DND-41 (cell line): ENCODE measurements around the gene CELSR3.

Source experiments
- ATAC-seq: fragments of 200-7000 bp; cut with Tn5 transposase; 3 replicates; pipeline ENCODE4 v1.9.1; 2021; ENCODE audit warnings: low read depth; ENCODE audit not compliant: insufficient read depth
- DNase-seq: peaks from one replicate; pipeline ENCODE4 v3.0.0-alpha.2; 2020
- H2AFZ ChIP-seq: 2 replicates; pipeline ENCODE4 v1.6.0; 2012; ENCODE audit warnings: low read depth, low read length
- H3K27ac ChIP-seq: 2 replicates; pipeline ENCODE4 v1.5.1; 2012; ENCODE audit warnings: low read length, inconsistent platforms
- H3K27me3 ChIP-seq: fragments of 200-600 bp; sonication (generic); 2 replicates; pipeline ENCODE4 v1.6.0; 2012; ENCODE audit warnings: low read length, mild to moderate bottlenecking, inconsistent platforms; ENCODE audit not compliant: insufficient read depth, poor library complexity
- H3K36me3 ChIP-seq: 2 replicates; pipeline ENCODE4 v1.5.1; 2012; ENCODE audit warnings: low read length, inconsistent platforms; ENCODE audit not compliant: insufficient read depth
- H3K4me1 ChIP-seq: 2 replicates; pipeline ENCODE4 v1.5.1; 2012; ENCODE audit warnings: mild to moderate bottlenecking, low read length; ENCODE audit not compliant: insufficient read depth
- H3K4me2 ChIP-seq: 2 replicates; pipeline ENCODE4 v1.6.0; 2012; ENCODE audit warnings: mild to moderate bottlenecking, moderate library complexity, low read length, inconsistent platforms; ENCODE audit not compliant: insufficient read depth
- H3K4me3 ChIP-seq, 2 experiments: fragments of 200-600 bp in 1 of 2; shearing (Covaris generic) in 1 of 2; 2 replicates each; pipeline ENCODE4 v1.5.1; 2012 to 2016; ENCODE audit warnings: inconsistent platforms in 2 of 2, low read length in 2 of 2, mild to moderate bottlenecking in 2 of 2, low read depth in 1 of 2, moderate library complexity in 1 of 2
- H3K79me2 ChIP-seq: 2 replicates; pipeline ENCODE4 v1.6.0; 2012; ENCODE audit warnings: low read length, inconsistent platforms; ENCODE audit not compliant: insufficient read depth
- H3K9ac ChIP-seq: 2 replicates; pipeline ENCODE4 v1.6.0; 2012; ENCODE audit warnings: low read depth, mild to moderate bottlenecking, inconsistent platforms, low read length, moderate library complexity
- H3K9me3 ChIP-seq: 2 replicates; pipeline ENCODE4 v1.5.1; 2012; ENCODE audit warnings: low read length, moderate library complexity, mild to moderate bottlenecking, inconsistent platforms; ENCODE audit not compliant: insufficient read depth, severe bottlenecking
- H4K20me1 ChIP-seq: 2 replicates; pipeline ENCODE4 v1.6.0; 2012; ENCODE audit warnings: low read length; ENCODE audit not compliant: insufficient read depth
- CTCF ChIP-seq: IDR thresholded peaks from 2 replicates; pipeline ENCODE4 v1.5.1; 2012; ENCODE audit warnings: borderline replicate concordance, low read length, moderate library complexity, mild to moderate bottlenecking; ENCODE audit not compliant: poor library complexity, severe bottlenecking; ENCODE audit errors: extremely low read depth
- EZH2 ChIP-seq: IDR thresholded peaks from 3 replicates; pipeline ENCODE4 v1.6.1; 2012; ENCODE audit warnings: borderline replicate concordance, low read depth, mild to moderate bottlenecking, moderate library complexity, low read length, inconsistent platforms; ENCODE audit not compliant: severe bottlenecking

Gene CELSR3

DNA sequence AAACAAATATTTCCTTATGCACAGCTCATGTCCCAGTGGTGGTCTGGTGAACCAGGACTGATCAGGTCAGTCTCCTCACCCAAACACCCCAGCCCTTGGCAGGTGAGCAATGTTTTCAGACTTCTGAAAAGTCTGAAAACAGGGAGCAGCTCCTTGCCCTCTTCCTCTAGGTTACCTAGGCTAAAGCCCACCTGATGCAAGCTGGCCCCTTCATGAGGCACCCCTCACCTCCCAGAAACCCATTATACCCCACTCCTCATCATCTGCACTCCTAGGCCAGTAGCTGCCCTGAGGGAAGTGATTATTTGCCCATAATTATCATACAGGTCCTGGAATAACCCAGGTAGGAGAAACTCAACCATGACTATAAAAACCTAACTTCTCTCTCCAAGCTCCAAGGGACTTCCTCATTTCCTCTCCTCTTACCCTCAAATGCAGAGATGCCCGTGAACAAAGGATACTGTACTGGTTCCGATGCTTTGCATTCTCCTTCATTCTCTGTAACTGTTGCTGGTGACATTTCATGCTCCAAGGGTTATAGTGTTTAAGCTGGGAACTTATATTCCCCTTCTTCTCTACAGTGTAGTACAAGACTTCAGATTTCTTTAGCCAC lies 28.3 kb upstream of the CELSR3 start:
- Histone ChIP-seq H3K4me2 (no peak overlapping the region), H3K4me3 (no peak overlapping the region), H4K20me1 (peaks cover 60% of the 10 kb centered on the region), H3K27ac (no peak overlapping the region), H3K79me2 (peaks cover 28% of the 10 kb centered on the region), H3K4me1 (peaks cover 8% of the 10 kb centered on the region), H3K9ac (no peak overlapping the region), H3K36me3 (peaks cover 87% of the 10 kb centered on the region), H3K27me3 (no peaks in the 10 kb centered on the region), H3K9me3 (no peaks in the 10 kb centered on the region), H2AFZ (no peak overlapping the region)
- no peak for ATAC-seq
- TF ChIP-seq EZH2 (no peak), CTCF (no peak)
- no peak for DNase-seq

GRCh38 chr3:48689384-48689783 lies 26.7 kb upstream of the CELSR3 start:
- H2AFZ ChIP-seq = no peak overlapping the region
- H3K79me2 ChIP-seq = peaks cover 25% of the 10 kb centered on the region
- H3K36me3 ChIP-seq = peaks cover 73% of the 10 kb centered on the region
- H3K27ac ChIP-seq = no peak overlapping the region
- no peaks in the 10 kb centered on the region for H3K9me3 ChIP-seq
- no peak overlapping the region for H3K4me3 ChIP-seq
- DNase-seq = no peak
- no peak for TF ChIP-seq CTCF
- H3K4me1 ChIP-seq = peaks cover 19% of the 10 kb centered on the region
- no peaks in the 10 kb centered on the region for H3K27me3 ChIP-seq
- no peak overlapping the region for H3K9ac ChIP-seq
- peaks cover 48% of the 10 kb centered on the region for H4K20me1 ChIP-seq
- H3K4me2 ChIP-seq = no peak overlapping the region
- no peak for ATAC-seq

- H2AFZ ChIP-seq = no peak overlapping the region
- peaks cover 41% of the 10 kb centered on the region for H4K20me1 ChIP-seq
- TF ChIP-seq CTCF (no peak), EZH2 (no peak)
Measured at GRCh38 chr3:48688737-48689075, 26.0 kb upstream of the CELSR3 start.

More at GRCh38 chr3:48688737-48689075, 26.0 kb upstream of the CELSR3 start:
- H3K4me2 ChIP-seq = no peak overlapping the region
- ATAC-seq (no peak), DNase-seq (no peak)
- H3K4me3 ChIP-seq = no peak overlapping the region
- H3K79me2 ChIP-seq = peaks cover 27% of the 10 kb centered on the region
- no peaks in the 10 kb centered on the region for H3K27me3 ChIP-seq
- H3K9me3 ChIP-seq = no peaks in the 10 kb centered on the region
- H3K36me3 ChIP-seq = peaks cover 66% of the 10 kb centered on the region
- no peak overlapping the region for H3K27ac ChIP-seq
- H3K4me1 ChIP-seq = peaks cover 25% of the 10 kb centered on the region
- H3K9ac ChIP-seq = no peak overlapping the region
